Fibroblast of mammary gland (primary cell): Measurements from ENCODE around the gene PPP1R12C.

Experiments
- DNase-seq: peaks from one replicate; pipeline ENCODE4 v3.0.0-alpha.2; 2010; ENCODE audit warnings: low read depth
- H3K4me3 ChIP-seq: 2 replicates; pipeline ENCODE4 v1.5.1; 2011; ENCODE audit warnings: low read depth, mild to moderate bottlenecking, low read length, moderate library complexity; ENCODE audit not compliant: control insufficient read depth
- TF ChIP-seq, protein P1 (sequence below): conservative IDR thresholded peaks from 2 replicates; pipeline ENCODE4 v1.5.1; 2011; ENCODE audit warnings: low read depth, low read length, inconsistent platforms; ENCODE audit not compliant: control insufficient read depth, insufficient read depth

Gene PPP1R12C

DNA sequence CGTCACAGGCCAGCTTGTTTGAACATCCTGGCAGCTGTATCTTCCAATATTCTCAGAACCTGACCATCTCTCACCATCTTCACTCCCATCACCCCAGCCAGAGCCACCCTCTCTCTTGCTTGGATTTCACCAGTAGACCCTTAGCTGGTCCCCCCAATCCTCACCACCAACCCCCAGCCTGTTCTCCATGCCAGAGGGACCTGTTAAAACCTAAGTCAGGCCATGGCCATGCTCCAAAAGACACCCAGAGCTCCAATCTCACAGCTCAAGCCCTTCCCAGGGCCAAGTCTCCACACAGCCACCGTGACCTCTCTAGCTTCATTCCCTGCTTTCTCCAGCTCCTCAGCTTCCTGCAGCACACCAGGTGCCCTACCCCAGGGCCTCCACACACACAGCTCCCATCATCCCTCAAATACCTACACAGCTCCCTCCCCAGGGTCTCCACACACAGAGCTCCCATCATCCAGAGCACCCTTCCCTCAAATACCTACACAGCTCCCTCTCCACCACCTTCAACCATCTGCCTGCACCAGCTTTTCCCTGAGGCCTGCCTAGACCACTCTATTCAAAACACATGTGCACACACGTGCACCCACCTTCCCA lies 28.0 kb downstream of the PPP1R12C start:
- H3K4me3 ChIP-seq: no peak overlapping the region
- DNase-seq: no peak
- TF ChIP-seq, protein P1, sequence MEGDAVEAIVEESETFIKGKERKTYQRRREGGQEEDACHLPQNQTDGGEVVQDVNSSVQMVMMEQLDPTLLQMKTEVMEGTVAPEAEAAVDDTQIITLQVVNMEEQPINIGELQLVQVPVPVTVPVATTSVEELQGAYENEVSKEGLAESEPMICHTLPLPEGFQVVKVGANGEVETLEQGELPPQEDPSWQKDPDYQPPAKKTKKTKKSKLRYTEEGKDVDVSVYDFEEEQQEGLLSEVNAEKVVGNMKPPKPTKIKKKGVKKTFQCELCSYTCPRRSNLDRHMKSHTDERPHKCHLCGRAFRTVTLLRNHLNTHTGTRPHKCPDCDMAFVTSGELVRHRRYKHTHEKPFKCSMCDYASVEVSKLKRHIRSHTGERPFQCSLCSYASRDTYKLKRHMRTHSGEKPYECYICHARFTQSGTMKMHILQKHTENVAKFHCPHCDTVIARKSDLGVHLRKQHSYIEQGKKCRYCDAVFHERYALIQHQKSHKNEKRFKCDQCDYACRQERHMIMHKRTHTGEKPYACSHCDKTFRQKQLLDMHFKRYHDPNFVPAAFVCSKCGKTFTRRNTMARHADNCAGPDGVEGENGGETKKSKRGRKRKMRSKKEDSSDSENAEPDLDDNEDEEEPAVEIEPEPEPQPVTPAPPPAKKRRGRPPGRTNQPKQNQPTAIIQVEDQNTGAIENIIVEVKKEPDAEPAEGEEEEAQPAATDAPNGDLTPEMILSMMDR: no peak

DNA sequence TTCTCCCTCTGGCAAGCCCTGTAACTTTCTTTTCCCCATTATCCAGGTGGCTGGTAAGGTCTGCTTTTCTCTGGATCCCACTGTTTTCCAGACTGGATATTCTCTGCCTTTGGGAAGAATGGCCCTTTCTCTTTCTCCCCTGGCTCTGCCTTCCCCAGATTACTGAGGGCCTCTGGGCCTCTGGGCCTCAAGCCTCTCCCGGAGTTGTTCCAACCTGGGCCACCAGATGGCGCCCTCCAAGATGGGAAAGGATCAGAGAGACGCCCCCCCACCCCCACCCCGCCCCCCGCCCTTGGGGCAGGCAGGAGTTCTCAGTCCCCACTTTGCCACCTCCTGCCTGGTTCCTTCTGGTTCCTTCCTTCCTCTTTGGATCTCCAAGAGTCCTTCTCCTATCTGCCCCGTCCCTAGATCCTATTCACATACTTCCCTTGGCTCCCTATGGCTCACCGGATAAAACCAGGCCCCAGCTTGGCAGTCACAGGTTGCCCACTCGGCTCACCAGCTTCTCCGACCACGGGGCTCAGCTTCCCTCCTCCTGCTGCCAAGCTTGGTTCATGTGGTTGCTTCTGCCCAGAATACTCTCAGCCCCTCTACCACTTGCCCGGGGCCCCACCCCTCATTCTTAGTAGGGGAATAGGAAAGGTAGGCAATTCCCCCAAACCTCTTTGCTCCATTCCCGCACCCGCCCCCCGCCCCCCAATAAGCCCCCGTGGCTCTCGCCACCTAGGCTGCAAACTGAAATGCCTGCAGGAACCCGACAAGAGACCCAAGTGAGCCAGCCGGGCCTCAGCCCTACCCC lies 28.7 kb downstream of the PPP1R12C start:
- H3K4me3 ChIP-seq: no peak overlapping the region
- TF ChIP-seq, protein P1: peak; percentile 51
- DNase-seq: peak; percentile 58

DNA sequence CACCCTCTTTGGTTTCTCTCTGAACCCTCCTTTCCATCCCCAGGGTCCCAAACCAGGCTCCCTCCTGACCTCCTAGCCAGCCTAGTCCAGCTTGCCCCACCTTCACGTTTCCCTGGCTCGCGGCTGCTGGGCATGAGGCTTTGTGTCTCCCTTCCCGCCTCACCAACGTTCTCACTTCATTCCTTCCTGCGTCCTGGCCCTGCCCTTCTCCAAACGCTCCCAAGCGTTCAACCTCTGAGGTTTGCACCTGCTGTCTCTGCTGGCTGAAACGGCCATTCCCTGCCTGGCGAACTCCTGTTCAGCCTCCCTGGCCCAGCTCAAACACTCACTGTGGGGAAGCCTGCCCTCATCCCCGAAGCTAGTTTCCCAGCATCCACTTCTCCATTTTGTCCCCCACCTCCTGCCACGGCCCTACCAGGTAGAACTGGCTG lies 29.4 kb downstream of the PPP1R12C start:
- no peak for DNase-seq
- no peak overlapping the region for H3K4me3 ChIP-seq
- TF ChIP-seq, protein P1: no peak

DNA sequence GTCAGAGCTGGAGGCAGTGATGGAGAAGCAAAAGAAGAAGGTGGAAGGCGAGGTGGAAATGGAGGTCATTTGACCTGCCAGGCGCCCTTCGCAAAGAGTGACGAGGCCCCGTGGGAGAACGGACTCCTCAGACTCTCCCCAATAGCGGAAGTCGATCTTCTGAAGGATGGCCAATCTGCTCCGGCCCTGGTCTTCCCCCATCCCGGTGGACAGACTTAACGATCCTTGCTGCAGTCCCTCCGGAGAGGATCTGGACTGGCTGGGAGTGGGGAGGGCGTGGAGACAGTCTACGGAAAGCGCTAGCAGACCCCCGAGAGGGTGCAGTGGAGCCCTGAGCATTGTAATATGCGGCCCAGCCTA lies 29.9 kb downstream of the PPP1R12C start:
- DNase-seq: peak; percentile 30
- H3K4me3 ChIP-seq: peak overlapping the region; percentile 47
- TF ChIP-seq, protein P1: no peak

DNA sequence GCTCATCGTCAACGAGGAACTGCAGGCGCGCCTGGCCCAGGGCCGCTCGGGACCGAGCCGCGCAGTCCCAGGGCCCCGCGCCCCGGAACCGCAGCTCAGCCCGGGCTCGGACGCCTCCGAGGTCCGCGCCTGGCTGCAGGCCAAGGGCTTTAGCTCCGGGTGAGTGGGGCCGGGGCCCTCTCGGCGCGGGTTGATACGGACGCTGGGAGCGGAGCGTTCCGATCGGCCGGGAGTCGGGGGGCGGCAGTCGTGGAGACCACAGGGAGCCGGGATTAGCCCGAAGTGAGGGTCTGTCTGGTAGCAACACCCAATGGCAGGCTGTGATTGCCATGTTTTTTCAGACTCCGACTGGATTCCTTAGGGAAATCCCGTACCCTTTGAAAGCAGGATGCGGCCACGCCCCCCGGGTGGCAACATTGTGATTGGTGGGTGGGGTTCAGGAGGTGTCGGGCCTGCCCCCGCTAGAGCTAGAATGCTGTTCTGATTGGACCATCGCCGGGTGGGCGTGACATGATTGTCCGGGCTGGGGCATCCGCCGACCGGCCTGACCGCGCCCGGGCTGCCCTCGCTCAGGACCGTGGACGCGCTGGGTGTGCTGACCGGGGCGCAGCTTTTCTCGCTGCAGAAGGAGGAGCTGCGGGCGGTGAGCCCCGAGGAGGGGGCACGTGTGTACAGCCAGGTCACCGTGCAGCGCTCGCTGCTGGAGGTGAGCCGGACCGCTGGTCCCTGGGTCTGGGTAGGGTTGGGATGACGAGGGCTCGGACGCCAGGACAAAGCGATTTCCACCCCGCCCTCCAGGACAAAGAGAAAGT lies 30.5 kb downstream of the PPP1R12C start:
- H3K4me3 ChIP-seq: peak overlapping the region; percentile 47
- peak; percentile 92 for DNase-seq
- TF ChIP-seq, protein P1: no peak

DNA sequence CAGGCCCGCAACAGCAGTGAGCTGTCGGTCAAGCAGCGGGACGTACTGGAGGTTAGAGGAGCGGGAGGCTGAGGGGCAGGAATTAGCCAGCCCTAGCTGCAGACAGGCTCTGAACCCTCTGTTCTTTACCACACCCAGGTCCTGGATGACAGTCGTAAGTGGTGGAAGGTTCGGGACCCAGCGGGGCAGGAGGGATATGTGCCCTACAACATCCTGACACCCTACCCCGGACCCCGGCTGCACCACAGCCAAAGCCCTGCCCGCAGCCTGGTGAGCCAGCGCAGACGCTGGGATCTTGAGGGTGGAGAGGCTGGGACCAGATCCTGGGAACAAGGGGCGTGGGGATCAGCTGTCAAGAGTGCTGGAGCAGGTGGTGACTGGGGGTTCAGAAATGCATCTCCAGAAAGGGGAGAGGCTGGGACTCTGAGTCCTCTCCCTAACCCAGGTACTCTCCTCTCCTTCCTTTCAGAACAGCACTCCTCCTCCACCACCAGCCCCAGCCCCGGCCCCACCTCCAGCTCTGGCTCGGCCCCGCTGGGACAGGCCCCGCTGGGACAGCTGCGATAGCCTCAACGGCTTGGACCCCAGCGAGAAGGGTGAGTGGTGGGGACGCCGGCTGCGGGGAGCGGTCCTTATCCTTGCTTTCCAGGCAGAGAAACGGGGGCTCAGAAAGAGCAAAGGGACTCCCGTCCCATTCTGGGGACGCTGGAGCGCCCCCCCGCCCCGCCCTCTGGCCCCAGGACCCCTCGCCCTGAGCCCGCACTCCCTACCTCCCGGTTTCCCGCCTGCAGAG lies 31.3 kb downstream of the PPP1R12C start:
- no peak for DNase-seq
- TF ChIP-seq, protein P1: no peak
- peak overlapping the region; percentile 47 for H3K4me3 ChIP-seq
